ENCODE measurements around the gene DOCK9.

The DOCK9 gene

GRCh38 chr13:98972059-98972458, 5.8 kb downstream of the DOCK9 start:
- no peak for DNase-seq

GRCh38 chr13:98970330-98970729, 7.5 kb downstream of the DOCK9 start:
- no peak for DNase-seq

- no peak for DNase-seq
Measured at GRCh38 chr13:98967491-98967890, 10.4 kb downstream of the DOCK9 start.

GRCh38 chr13:98966019-98966418, 11.8 kb downstream of the DOCK9 start:
- DNase-seq = no peak

- no peak for DNase-seq
Measured at GRCh38 chr13:98965325-98965724, 12.5 kb downstream of the DOCK9 start.

GRCh38 chr13:98963917-98964316, 13.9 kb downstream of the DOCK9 start:
- DNase-seq = no peak

GRCh38 chr13:98962901-98963590, 14.8 kb downstream of the DOCK9 start:
- no peak for DNase-seq

GRCh38 chr13:98961503-98962105, 16.3 kb downstream of the DOCK9 start:
- DNase-seq = no peak

- no peak for DNase-seq
Measured at GRCh38 chr13:98960606-98961502, 17.0 kb downstream of the DOCK9 start.

- no peak for DNase-seq
Measured at GRCh38 chr13:98959786-98960605, 17.9 kb downstream of the DOCK9 start.

- no peak for DNase-seq
Measured at GRCh38 chr13:98959291-98959690, 18.6 kb downstream of the DOCK9 start.

- no peak for DNase-seq
Measured at GRCh38 chr13:98958443-98958794, 19.4 kb downstream of the DOCK9 start.

GRCh38 chr13:98957731-98958442, 20.0 kb downstream of the DOCK9 start:
- no peak for DNase-seq

GRCh38 chr13:98955336-98955735, 22.5 kb downstream of the DOCK9 start:
- DNase-seq = no peak

- no peak for DNase-seq
Measured at GRCh38 chr13:98954313-98954712, 23.6 kb downstream of the DOCK9 start.

GRCh38 chr13:98951266-98951665, 26.6 kb downstream of the DOCK9 start:
- no peak for DNase-seq

GRCh38 chr13:98950705-98951104, 27.2 kb downstream of the DOCK9 start:
- DNase-seq = no peak

GRCh38 chr13:98947925-98948324, 29.9 kb downstream of the DOCK9 start:
- no peak for DNase-seq

GRCh38 chr13:98945863-98946605, 31.8 kb downstream of the DOCK9 start:
- DNase-seq = no peak

GRCh38 chr13:98944336-98944735, 33.5 kb downstream of the DOCK9 start:
- no peak for DNase-seq

GRCh38 chr13:98942997-98943396, 34.9 kb downstream of the DOCK9 start:
- DNase-seq = peak; percentile 51

Data from fibroblast of skin of abdomen (primary cell).